WI38 (cell line): ENCODE measurements around the gene AKT2.

Experiments used
- H3K4me3 ChIP-seq: 2 replicates; pipeline ENCODE4 v1.5.1; 2011; ENCODE audit warnings: low read depth, mild to moderate bottlenecking, control low read depth, low read length
- CTCF ChIP-seq: IDR thresholded peaks from 2 replicates; pipeline ENCODE4 v1.5.1; 2012; ENCODE audit warnings: low read depth, mild to moderate bottlenecking, control low read depth, low read length

The AKT2 gene

GRCh38 chr19:40229926-40230417, 55.2 kb downstream of the AKT2 start:
- no peak for TF ChIP-seq CTCF
- no peak overlapping the region for H3K4me3 ChIP-seq

GRCh38 chr19:40229484-40229883, 55.7 kb downstream of the AKT2 start:
- H3K4me3 ChIP-seq: no peak overlapping the region
- TF ChIP-seq CTCF: no peak

- TF ChIP-seq CTCF: no peak
- H3K4me3 ChIP-seq: no peak overlapping the region
Observed at GRCh38 chr19:40228863-40229262, 56.3 kb downstream of the AKT2 start.

GRCh38 chr19:40228346-40228745, 56.8 kb downstream of the AKT2 start:
- no peak for TF ChIP-seq CTCF
- H3K4me3 ChIP-seq: no peak overlapping the region

GRCh38 chr19:40225440-40226305, 59.5 kb downstream of the AKT2 start:
- TF ChIP-seq CTCF: no peak
- H3K4me3 ChIP-seq: peak overlapping the region; percentile 45

GRCh38 chr19:40224342-40225150, 60.6 kb downstream of the AKT2 start:
- no peak for TF ChIP-seq CTCF
- no peak overlapping the region for H3K4me3 ChIP-seq
